M059J (cell line): ENCODE measurements around the gene ITPR3. TPM values are rescaled to one million over a fixed set of nuclear protein-coding genes. Genes with fewer than 3 reads are reported as not detected.

Experiments used
- DNase-seq: peaks from one replicate; pipeline ENCODE4 v3.0.0-alpha.2; 2012; ENCODE audit warnings: low read depth
- total RNA-seq: library from RNA; depleted of rRNA; stranded (reverse); fragments of >200 nt; shearing (Covaris generic); gene quantifications from 2 replicates; pipeline ENCODE4 v1.2.3, GENCODE V29; 2014

ITPR3 gene
- total RNA-seq, 1 experiment from 2014 or later = 40.3 TPM

- no peak for DNase-seq
Observed at GRCh38 chr6:33638556-33638955, 17.4 kb downstream of the ITPR3 start.

DNA sequence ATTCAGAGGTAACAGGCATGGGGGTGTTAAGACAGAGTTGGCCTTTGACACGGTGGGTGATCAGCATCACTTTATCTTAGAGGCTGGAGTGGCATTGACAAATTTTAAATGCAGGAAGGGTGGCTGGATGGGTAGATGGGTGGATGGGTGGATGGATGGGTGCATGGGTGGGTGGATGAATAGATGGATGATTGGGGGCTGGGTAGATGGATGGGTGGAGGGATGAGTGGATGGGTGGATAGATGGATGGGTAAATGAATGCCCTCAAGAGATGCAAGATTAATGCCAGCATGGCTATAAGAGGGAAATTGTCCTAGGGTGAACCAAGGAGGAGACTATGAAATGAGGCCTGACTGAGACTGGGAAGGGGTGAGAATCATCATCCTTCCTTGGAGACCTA lies 18.4 kb downstream of the ITPR3 start:
- DNase-seq = no peak

DNA sequence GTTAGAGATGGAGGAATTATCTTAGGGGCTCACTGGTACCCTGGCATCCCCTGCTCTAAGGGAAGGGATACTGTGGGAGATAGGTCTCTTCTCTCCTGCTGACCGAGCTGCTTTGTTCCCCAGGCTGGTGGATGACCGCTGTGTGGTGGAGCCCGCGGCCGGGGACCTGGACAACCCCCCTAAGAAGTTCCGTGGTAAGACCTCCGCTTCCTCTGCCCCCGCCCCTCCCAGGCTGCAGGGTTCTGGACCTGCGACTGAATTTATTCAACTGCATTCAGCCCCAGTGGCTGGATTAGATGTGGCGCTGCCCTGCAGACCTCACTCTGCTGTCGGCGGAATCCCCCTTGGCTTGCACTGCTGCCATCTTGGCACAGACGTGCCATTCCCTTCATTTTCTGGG lies 19.2 kb downstream of the ITPR3 start:
- no peak for DNase-seq

DNA sequence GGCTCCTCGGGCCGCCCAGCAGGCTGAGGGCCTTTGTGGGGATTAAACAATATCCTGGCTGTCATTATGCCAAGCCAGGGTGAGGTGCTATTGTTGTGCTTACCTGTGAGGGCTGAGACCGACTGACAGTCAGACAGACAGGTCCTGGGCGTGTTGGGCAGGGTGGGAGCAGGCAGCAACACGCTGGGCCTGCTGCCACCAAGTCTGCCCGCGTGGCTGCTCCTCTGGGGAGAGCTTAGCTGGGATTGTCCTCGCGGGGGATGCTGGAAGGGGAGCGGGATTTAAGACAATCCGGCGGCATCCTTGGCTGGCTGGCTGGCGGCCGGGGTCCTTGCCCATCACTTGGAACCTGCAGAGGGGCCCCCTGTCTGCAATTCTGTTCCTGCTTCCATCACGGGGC lies 20.0 kb downstream of the ITPR3 start:
- no peak for DNase-seq

DNA sequence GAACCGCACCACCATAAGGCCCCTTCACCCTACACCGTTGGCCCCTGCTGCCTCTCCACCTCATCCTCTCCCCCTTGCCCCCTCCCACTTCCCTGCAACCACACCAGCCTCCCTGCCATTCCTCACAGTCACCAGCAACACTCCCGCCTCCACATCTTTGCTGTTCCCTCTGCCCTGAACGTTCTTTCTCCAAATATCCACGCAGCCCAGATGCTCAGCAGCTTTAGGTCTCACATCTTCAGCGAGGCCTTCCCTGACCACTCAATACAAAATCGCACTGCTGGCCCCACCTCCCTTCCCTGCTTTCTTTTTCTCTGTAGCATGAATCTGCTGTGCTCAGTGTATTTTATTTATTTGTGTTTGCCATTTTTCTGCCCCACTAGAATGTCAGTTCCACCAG lies 20.5 kb downstream of the ITPR3 start:
- DNase-seq = no peak

- no peak for DNase-seq
Observed at GRCh38 chr6:33642897-33643296, 21.8 kb downstream of the ITPR3 start.

GRCh38 chr6:33651403-33651802 lies 30.3 kb downstream of the ITPR3 start:
- DNase-seq = no peak

DNA sequence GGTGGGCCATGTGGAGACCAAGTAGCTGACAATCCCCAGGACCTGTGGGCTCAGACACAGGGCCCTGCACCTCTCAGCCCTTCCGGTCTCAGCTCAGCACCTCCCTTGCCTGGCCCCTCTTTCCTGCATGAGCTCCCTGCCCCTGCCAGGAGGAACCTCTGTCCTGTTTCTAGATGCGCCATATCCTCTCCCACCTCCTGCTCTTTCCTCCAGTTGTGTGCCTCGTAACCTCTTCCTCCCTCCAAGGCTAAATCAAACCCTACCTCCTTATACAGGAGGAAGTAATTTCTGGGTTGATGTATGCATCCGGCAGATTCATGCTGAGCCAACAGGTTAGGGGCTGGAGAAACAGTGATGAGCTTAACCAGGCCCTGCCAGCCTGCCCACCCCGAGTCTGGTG lies 30.9 kb downstream of the ITPR3 start:
- DNase-seq = no peak

GRCh38 chr6:33654831-33655554 lies 33.9 kb downstream of the ITPR3 start:
- DNase-seq = no peak

- DNase-seq = no peak
Observed at GRCh38 chr6:33656844-33657243, 35.7 kb downstream of the ITPR3 start.

DNA sequence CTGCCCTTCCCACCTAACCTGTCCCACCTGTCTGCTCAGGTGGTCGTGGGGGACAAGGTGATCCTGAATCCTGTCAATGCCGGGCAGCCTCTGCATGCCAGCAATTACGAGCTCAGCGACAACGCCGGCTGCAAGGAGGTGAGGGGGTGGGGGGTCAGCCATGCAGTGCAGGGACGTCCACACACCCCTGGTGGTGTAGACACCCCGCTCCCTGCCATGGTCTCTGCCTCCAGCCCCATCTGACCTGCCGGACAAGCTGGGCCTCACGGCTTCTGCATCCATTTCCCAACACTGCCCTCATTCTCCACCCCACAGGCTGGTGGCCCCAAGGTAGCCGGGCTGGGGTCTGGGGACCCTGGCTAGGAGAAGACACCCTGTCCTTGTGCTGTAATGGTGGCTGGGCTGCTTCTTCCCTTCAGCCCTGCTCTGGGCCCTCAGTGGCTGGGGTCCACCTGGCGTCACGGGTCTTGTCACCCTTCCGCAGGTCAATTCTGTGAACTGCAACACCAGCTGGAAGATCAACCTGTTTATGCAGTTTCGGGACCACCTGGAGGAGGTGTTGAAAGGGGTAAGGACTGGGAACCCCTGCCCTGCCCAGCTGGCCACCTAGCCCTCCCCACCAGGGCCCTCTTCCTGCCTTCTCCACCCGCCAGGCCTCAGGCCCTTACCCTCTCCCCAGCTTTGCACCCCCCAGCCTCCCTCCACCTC lies 38.0 kb downstream of the ITPR3 start:
- no peak for DNase-seq

DNA sequence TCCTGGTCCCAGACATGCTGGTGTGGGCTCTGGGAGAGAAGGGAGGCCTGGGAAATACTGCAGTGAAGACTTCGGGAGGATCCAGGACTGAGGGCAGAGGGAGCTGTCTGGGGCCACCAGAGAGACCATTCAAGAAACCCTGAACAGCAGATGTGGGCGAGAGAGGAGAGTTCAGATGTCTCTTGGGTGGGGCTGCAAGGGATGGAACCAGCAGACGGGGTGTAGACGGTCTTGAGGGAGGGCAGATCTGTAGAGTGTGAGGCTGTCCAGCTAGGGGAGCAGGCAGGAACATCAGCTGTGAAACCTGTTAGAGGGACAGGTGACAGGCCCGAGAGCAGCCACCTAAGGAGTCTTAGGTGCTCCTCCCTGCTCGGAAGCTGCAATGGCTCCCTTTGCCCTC lies 38.9 kb downstream of the ITPR3 start:
- no peak for DNase-seq

DNA sequence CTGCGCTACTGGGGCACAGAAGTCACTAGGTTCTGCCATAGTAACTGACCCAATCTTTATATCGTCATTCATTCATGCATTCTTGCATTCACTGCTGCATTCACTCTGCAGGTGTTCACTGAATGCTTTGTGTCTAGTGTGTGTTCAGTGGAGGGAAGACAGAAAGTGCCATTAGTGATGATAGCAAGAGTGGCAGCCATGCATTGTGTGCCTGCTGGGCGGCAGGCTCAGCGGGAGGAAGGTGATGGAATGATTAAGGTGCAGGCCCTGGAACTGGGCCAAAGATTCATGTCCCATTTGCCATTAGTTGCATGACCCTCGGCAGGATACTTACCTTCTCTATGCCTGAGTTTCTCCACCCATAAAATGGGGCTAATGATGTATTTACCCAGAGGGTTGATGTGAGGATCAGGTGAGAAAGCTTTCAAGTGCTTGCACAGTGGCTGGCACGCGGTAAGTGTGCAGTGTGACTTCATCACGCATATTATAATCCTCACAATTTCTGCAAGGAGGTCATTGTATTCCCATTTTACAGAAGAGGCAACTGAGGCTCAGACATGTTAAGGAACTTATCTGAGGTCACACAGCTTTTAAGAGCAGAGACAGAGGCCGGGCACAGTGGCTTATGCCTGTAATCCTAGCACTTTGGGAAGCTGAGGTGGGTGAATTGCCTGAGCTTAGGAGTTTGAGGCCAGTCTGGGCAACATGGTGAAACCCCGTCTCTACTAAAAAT lies 40.1 kb downstream of the ITPR3 start:
- no peak for DNase-seq

DNA sequence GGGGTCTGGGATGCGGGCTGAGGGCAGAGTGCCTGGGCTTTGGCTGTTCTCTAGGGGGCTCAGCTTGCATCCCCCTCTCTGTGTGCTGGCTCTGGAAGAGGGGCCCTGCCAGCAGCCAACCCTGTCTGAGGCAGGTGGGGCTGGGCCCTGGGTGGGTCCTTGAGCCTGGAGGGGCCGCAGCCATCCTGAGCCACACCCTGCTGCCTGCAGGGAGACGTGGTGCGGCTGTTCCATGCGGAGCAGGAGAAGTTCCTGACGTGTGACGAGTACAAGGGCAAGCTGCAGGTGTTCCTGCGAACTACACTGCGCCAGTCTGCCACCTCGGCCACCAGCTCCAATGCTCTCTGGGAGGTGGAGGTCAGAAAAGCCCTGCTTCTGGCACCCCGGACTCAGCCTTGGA lies 41.2 kb downstream of the ITPR3 start:
- DNase-seq = no peak

DNA sequence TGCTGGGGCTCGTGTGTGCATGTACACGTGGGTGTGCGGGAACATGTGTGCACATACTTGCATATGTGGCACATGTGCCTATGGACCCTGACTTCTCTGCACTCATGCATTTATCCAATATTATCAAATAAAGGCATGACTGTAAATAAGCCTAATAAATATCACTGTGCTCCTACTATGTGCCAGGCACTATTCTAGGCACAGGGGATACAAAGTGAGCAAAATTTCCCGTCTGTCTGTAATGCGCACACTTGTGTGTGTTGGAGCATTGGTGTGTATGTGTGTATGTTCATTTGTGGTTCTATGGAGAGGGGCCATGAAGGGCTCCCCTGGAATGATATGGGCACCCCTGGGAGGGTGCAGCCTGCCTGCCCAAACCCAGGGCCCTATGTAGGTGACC lies 41.9 kb downstream of the ITPR3 start:
- DNase-seq = no peak

DNA sequence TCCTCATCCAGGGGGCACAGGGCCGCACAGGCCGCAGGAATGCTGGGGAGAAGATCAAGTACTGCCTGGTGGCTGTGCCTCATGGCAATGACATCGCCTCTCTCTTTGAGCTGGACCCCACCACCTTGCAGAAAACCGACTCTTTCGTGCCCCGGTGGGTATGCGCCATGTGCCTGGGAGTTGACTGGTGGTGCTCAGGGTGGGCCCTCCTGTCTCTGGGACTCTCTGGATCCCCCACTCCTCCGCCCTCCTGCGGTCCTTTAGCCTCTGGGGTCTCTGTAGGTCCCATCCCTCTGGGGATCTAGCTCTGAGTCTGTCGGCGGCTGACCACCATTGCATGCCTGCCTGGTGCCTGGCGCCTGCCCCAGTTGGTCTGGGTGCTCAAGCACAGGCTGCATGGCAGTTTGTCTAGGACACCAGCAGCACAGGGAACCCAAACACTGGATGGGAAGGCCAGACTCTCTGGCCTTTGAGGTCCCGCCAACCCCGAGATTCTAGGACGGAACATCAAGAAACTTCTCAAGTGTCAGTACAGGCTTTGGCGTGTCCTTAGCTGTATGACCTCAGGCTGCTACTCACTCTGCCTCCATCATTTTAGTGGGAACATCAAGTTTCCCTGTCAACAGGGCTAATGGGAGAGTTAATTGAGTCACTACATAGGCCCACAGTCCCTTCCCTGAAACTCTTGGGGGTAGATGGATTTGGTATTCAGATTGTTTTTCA lies 42.8 kb downstream of the ITPR3 start:
- DNase-seq = no peak

GRCh38 chr6:33664506-33665057 lies 43.5 kb downstream of the ITPR3 start:
- DNase-seq = no peak

- DNase-seq = no peak
Observed at GRCh38 chr6:33665957-33666356, 44.8 kb downstream of the ITPR3 start.

- no peak for DNase-seq
Observed at GRCh38 chr6:33667072-33667471, 46.0 kb downstream of the ITPR3 start.

GRCh38 chr6:33667776-33668175 lies 46.7 kb downstream of the ITPR3 start:
- no peak for DNase-seq

DNA sequence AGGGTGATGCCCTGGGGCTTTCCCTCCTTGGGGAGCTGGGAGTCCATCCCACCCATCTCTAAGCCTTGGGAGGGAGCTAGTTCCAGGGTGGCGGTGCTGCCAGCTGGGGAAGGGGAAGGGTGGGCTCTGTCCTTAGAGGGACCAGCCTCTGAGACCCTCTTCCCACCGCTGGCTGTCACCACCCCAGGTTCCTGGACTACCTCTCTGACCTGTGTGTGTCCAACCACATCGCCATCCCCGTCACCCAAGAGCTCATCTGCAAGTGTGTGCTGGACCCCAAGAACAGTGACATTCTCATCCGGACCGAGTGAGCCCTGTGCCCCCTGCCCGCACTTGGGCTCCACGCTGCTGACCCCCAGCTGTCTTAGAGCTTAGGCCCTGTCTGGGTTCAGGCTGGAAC lies 47.2 kb downstream of the ITPR3 start:
- DNase-seq = no peak

GRCh38 chr6:33668914-33669313 lies 47.8 kb downstream of the ITPR3 start:
- DNase-seq = no peak
